Measurements from ENCODE around the gene COL19A1.
"Not testable (repeated sequence)": the region's sequence is repeated elsewhere in the genome, so short reads cannot be mapped to it uniquely, and the experiment has no call there.

The COL19A1 gene

GRCh38 chr6:69965974-69966373, 99.6 kb downstream of the COL19A1 start:
- ATAC-seq, DNase-seq: not testable (repeated sequence)

DNA sequence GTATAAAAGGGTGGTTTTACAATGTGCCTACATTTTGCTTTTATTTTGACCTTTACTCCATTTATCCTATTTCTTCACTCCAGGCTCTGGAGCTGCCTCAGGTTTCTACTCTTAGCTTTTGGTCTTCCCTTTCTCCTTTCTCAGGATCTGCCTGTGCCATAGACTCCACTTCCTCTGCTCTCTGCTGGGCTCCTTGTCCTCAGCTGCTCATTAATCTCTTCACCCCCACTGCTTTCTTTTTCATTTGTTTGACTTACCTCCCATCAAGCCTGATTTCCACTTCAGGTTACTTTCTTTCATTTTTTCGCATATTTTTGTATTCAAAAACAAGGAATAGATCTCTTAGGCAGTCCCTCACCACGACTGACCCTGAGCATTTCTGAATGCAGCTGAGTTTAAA, 106.8 kb downstream of the COL19A1 start:
- DNase-seq = no peak
- ATAC-seq = no peak

- no peak for DNase-seq
- no peak for ATAC-seq
Observed at GRCh38 chr6:69973763-69974162, 107.4 kb downstream of the COL19A1 start.

DNA sequence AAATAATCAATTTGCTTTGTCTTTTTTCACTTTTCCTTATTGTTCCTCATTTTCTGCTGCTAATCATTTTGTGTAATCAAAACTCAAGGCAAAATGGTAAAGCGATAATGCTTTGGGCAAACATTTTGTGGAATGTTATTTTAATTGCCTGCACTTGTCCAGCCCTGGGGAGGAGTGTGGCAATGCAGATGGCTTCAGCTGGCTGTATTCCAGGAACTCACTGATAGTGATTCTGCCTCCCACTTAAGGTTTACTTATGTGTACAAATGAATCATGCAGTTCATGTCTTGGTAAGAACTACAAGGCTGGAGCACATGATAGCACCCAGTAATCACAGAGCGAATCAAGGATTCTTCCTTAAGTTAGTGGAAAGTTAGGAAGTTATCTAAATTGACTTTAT, 107.8 kb downstream of the COL19A1 start:
- ATAC-seq (no peak), DNase-seq (no peak)

DNA sequence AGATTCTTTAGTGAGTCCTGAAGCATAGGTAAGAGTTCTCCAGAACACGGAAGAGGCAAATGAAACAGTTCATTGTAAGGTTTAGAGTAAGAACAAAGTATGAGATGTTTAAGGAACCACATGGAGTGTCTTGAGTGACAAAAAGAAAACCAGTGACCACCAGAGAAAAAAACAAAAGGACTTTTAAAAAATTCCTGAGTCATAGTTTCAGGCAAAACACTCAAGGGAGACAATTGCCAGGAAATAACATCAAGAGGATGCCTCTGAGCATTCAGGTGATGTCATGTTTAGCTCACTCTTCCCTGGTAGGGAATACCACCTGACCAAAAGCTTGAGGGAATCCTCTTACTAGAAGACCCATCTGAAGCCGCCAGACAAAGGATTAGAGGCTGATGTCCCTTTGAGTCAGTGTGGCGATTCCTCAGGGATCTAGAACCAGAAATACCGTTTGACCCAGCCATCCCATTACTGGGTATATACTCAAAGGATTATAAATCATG, 110.3 kb downstream of the COL19A1 start:
- ATAC-seq (no peak), DNase-seq (no peak)

- DNase-seq (no peak), ATAC-seq (no peak)
Observed at GRCh38 chr6:69980624-69981023, 114.3 kb downstream of the COL19A1 start.

DNA sequence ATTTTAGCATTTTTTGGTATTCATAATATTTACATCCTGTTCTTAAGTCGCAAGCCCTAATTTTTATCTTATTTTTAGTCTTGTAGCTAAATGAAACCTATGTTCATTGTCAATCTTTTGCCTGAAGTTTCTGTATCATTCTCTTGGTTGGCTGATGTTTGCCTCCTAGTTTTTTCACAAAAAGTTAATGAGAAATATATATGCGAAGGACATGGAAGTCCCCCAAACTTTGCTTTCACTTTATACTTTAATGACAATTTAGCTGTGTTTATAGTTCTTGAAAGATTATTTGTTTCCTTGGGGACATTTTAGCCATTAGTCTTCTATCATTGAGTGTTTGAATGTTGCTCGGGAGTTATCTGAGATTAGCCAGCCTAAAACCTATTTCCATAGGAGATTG, 118.2 kb downstream of the COL19A1 start:
- ATAC-seq = no peak
- DNase-seq = no peak

DNA sequence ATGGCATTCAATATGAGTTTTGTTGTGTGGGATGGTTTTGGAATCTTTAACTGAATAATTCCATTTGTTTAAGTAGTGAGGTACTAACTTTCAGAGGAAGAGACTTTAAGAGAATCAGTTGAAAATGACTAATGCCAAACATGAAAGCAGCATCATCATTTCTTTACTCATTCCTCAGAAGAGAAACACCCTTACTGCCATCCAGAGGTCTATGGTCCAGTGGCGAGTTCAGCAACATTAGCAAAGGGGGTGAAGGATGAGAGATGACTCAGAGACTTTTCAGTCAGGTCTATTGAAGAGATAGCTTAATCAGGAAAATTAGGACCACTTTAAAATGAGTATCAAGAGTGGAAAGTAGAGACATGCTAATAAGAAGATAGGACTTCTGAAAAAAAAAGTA, 118.8 kb downstream of the COL19A1 start:
- ATAC-seq (no peak), DNase-seq (no peak)

DNA sequence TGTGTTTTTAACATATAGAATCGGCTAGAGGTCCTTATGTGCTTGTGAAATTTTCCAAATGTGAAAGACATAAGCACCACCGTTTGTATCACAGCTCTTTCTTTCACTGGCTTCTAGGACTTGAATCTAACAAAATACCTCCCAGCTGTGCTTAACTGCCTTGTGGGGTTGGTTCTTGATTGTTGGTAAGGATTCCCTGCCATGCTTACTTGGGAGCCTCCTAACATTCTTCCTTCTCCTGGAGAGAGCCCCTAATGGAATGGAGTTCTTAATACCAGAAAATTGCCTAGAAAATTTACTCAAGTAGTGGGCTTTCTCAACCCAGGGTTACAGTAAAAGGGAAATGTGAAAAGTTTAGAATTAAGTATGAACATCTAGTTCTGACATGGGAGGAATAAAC, 121.2 kb downstream of the COL19A1 start:
- no peak for DNase-seq
- no peak for ATAC-seq

DNA sequence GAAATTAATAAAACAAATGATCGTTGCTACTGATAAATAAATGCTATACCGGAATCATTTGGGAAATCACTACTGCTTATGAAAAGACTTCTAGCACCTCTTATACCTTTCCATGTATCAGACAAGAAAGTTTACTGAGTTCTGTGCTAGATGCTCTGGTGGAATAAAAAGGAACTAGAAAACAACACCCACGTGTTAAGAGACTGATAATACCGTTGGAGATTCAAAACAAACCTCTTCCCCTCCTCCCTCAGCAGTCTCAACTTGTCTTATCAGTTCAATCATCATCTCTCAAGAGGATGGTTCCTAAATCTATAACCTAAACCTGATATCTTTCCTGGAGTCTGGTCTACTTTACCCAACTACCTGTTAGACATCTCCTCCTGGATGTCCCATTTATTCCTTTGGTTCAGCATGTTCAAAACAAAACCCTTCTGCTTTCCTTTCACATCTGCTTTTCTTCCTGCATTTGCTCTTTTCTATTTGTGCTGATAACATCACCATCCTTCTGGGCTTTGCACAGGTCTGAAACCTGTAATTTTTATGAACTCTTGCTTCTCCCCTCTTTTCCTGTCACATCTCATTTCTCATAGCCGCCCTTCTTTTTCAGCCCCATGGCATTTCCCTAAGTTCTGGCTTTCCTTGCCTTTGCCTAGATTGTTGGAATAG, 122.2 kb downstream of the COL19A1 start:
- no peak for ATAC-seq
- DNase-seq = no peak

DNA sequence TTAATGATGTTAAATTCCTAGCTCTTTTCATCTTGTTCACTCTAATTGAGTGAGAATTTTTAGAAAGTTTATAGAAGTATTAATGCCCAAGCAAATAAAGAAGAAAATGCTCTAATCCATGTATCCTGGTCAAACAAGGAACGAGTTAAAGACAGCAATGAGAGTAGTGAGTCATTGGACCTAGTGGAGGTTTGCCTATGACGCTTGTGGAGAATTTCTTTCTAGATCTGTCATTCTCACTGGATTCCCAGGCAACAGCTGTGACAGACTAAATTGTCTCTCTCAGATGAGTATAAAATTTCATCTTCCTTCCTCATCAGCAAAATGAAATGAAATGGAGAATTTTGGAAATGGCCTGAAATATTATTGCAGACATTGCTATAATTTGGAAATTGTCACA, 127.9 kb downstream of the COL19A1 start:
- ATAC-seq = no peak
- DNase-seq = no peak

- no peak for DNase-seq
- ATAC-seq = no peak
Observed at GRCh38 chr6:70008189-70008588, 141.8 kb downstream of the COL19A1 start.

GRCh38 chr6:70010339-70010738, 144.0 kb downstream of the COL19A1 start:
- not testable (repeated sequence) for ATAC-seq, DNase-seq

DNA sequence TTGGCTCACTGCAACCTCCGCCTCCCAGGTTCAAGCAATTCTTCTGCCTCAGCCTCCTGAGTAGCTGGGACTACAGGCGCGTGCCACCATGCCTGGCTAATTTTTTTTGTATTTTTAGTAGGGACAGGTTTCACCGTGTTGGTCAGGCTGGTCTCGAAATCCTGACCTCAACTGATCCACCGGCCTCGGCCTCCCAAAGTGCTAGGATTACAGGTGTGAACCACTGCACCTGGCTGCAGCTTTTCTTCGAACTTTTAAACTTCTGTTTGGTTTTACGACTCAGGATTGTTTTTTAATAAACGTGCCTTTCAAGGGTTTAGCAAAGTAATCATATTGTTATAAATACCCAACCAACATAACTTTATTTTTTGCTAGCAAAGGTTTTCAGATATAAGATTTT, 156.8 kb downstream of the COL19A1 start:
- DNase-seq, ATAC-seq: not testable (repeated sequence)

- no peak for ATAC-seq
- no peak for DNase-seq
Observed at GRCh38 chr6:70028246-70028645, 161.9 kb downstream of the COL19A1 start.

GRCh38 chr6:70028926-70029325, 162.6 kb downstream of the COL19A1 start:
- DNase-seq (no peak), ATAC-seq (no peak)

DNA sequence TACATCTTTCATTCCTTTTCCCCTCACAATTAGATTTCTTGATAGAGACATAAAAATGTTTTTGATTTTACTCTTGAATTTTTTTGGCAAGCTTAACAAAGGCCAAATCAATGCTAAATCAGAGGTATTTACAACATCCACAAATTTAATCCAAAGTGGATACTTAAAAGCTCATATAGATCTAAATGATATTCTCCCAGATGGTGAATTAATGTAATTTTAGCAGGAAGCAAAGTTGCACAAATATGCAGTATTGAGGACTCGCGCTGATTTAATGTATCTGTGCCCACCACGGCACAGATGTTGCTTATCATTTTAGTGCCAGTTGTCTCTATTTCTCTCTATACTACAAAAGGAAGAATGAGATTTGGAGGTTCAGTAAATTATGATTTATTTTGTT, 167.4 kb downstream of the COL19A1 start:
- DNase-seq (no peak), ATAC-seq (no peak)

GRCh38 chr6:70037445-70037844, 171.1 kb downstream of the COL19A1 start:
- no peak for DNase-seq
- ATAC-seq = no peak

DNA sequence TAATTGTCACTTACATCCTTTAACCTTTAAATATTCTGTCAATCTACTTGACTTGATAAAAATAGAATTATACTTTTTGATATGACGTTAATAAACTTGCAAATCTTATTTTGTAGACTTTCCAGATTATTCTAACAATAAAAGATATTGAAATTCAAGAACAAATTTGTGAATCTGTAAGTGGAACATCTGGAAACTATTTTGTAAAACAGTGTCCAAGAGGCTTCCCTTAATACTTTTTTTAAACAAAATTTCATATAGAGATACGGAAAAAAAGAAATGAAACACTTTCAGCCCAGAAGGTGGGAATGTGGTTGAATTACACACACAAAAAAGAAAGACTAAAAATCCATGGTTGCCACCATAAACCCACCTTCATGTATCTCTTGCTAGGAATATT, 174.4 kb downstream of the COL19A1 start:
- ATAC-seq (no peak), DNase-seq (no peak)

- DNase-seq (no peak), ATAC-seq (no peak)
Observed at GRCh38 chr6:70041411-70041810, 175.1 kb downstream of the COL19A1 start.

DNA sequence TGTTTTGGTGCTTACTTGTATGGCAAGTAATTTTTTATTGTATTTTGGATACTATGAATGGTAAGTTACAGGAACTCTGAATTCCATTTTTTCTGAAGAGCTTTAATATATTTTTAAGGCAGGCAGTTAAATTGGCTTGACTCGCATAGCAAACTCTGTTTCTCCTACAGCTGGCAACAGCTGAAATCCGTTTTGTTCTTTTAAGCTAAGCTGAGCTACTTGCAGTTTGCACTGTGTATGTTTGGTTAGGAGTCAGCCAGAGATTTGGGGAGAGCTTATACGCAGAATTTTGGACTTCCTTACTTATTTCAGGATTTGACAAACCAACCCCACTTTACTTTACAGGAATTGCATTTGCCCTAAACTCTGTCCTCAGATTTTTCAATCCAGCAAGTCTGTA, 179.1 kb downstream of the COL19A1 start:
- no peak for ATAC-seq
- no peak for DNase-seq

DNA sequence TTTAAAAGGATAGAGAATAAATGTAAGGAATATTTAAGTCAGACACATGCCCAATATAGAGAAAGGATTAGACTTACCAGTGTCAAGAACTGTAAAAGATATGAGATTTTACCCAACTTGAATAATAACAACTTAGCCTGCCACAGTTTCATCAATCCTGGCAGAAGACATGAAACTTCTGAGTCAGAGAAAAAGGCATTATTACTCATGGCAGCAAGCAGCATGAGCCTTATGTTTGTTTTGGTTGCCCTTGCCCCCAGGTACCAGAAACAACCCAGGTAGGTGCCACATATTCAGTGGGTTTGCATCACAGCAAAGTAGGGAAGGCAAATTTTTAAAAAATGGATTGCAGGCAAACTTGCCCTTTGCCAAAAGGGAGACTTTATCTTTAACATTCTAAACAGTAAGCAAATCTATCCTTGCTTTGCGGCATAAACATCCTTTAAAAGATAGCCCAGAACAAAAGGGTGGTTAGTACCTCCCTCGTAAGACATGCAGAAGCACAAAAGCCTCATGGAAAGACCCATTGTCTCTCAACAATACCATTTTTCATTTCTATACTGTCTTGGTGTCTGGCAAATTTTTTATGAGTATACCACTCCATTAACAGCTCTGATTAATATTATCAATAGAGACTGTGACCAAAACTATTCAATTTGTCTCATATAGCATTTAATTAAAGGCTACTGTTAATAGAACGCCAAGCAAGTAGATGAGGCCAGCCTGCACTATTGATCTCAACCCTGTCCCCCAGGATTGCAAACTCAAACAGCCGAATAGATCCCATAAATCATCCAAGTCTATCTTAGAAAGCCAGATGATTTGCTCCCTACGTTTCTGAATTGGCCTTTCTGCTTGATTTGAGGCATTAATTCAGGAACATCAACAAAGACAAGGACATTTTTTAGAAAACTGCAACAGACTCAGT, 185.1 kb downstream of the COL19A1 start:
- ATAC-seq (no peak), DNase-seq (no peak)

DNA sequence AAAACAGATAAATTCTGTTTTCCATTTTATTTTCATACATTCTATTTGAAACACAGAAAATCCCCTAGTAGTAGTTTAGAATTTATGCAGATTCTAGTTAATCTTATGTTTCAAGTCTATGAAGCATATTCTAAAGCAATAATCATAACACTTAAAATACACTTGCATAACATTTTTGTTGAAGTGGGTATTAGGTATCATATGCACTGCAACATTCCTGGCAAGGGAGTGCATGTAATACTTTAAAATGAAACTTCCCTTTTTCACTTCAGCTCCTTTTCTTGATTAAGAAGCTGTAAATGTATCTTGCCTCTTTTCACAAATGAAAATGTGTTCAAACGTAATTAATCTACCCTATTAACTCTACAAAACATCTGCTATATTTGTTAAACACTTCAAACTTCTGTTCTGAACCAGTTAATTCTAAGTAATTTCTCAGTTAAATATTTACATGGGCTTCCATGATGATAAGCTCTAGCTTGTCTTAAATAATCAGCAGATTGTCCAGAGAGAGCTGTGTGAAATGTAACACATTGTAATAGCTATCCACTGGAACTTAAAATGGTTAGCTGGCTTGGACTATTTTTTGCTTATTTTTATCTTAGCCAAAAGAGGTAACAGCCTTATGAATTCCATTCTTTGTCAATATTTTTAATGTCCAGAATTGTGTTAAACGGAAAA, 192.8 kb downstream of the COL19A1 start:
- ATAC-seq = no peak
- DNase-seq = no peak
